ENCODE results near the gene RIN3. TPM values are rescaled to one million over a fixed set of nuclear protein-coding genes. Genes with fewer than 3 reads are reported as not detected.
A peak's percentile ranks its signal among the peaks of the same experiment; 100 is the strongest.

RIN3 gene
- total RNA-seq (2021; ENCODE audit: unreplicated experiment) (10.9 TPM), Bru-seq, nascent RNA (percentile 49 among the genes with signal in this experiment), BruChase-seq, experiment 1, labeled RNA remaining after a 2-hour chase (percentile 42 among the genes with signal in this experiment), BruChase-seq, experiment 2, labeled RNA remaining after a 6-hour chase (percentile 45 among the genes with signal in this experiment)
- 11.1 TPM for polyA plus RNA-seq (2012; ENCODE audit: insufficient read length)
- long read RNA-seq, partial matches to known transcripts: 15 of 20 reads
- long read RNA-seq, other reads (novel, unspliced or antisense): 5 of 20 reads

GRCh38 chr14:92513204-92513965 is at the start of gene RIN3:
Gene RIN3 (plus strand): TSS chr14:92513781. CDS start chr14:92513933, 152 bp downstream.
- Histone ChIP-seq H3K27ac (ENCODE audit: low read length) (peak within 1 kb of the TSS; percentile 69), H3K27me3 (ENCODE audit: control insufficient read depth, insufficient read depth, low read length) (no peaks in the 10 kb centered on the region), H3K9me3 (ENCODE audit: control insufficient read depth, insufficient read depth, low read depth, low read length) (no peaks in the 10 kb centered on the region), H3K4me3 (ENCODE audit: low read depth in 2 of 2, low read length in 2 of 2) (peak within 1 kb of the TSS; percentile 55), H3K36me3 (ENCODE audit: control insufficient read depth, insufficient read depth, low read length) (no peaks in the 10 kb centered on the region), H3K4me1 (ENCODE audit: control insufficient read depth, insufficient read depth, low read length) (peaks cover 7% of the 10 kb centered on the region)
- no TSS peak for BruUV-seq (replicated peaks)
- intact Hi-C loops (cut with micrococcal nuclease; ENCODE audit: unreplicated experiment): no loop called here
- ATAC-seq (peak; percentile 81), DNase-seq (ENCODE audit: low read depth, low spot score) (no peak)
- in situ Hi-C loops (cut with HindIII; ENCODE audit: low pct_unique_long_range_greater_than_20kb, low sequenced_read_pairs): no loop called here
- ChIA-PET POLR2A (no interaction called here), CTCF (no interaction called here)
- no peak for TF ChIP-seq REST (IDR thresholded peaks at IDR 0.05; ENCODE audit: insufficient read depth in 1 of 2, low read depth in 2 of 2, low read length in 1 of 2)
- no peak for TF ChIP-seq POLR2AphosphoS5 (IDR thresholded peaks at IDR 0.05; ENCODE audit: low read depth, low read length)
- TF ChIP-seq TCF7L2 (IDR thresholded peaks at IDR 0.05; ENCODE audit: low read depth, low read length): no peak
- TF ChIP-seq CTCF (IDR thresholded peaks at IDR 0.05): no peak
- no peak for TF ChIP-seq SIN3A (IDR thresholded peaks at IDR 0.05; ENCODE audit: borderline replicate concordance, insufficient read depth, low read depth, low read length)

- intact Hi-C loops (cut with micrococcal nuclease; ENCODE audit: unreplicated experiment): no loop called here
- Histone ChIP-seq H3K27me3 (ENCODE audit: control insufficient read depth, insufficient read depth, low read length) (no peaks in the 10 kb centered on the region), H3K4me3 (ENCODE audit: low read depth in 2 of 2, low read length in 2 of 2) (no peak overlapping the region), H3K9me3 (ENCODE audit: control insufficient read depth, insufficient read depth, low read depth, low read length) (no peaks in the 10 kb centered on the region), H3K36me3 (ENCODE audit: control insufficient read depth, insufficient read depth, low read length) (no peaks in the 10 kb centered on the region), H3K27ac (ENCODE audit: low read length) (no peak overlapping the region), H3K4me1 (ENCODE audit: control insufficient read depth, insufficient read depth, low read length) (no peaks in the 10 kb centered on the region)
- DNase-seq (ENCODE audit: low read depth, low spot score) (no peak), ATAC-seq (no peak)
- POLR2A ChIA-PET: no interaction called here
- in situ Hi-C loops (cut with HindIII; ENCODE audit: low pct_unique_long_range_greater_than_20kb, low sequenced_read_pairs): no loop called here
- no TSS peak for BruUV-seq (replicated peaks)
- TF ChIP-seq SIN3A (IDR thresholded peaks at IDR 0.05; ENCODE audit: borderline replicate concordance, insufficient read depth, low read depth, low read length): no peak
- CTCF ChIA-PET: no interaction called here
These were observed 49.4 kb upstream of the RIN3 start for GRCh38 chr14:92464156-92464555.

- TF ChIP-seq REST (IDR thresholded peaks at IDR 0.05; ENCODE audit: insufficient read depth in 1 of 2, low read depth in 2 of 2, low read length in 1 of 2): no peak
- no peak for TF ChIP-seq SIN3A (IDR thresholded peaks at IDR 0.05; ENCODE audit: borderline replicate concordance, insufficient read depth, low read depth, low read length)
- no peak for TF ChIP-seq TCF7L2 (IDR thresholded peaks at IDR 0.05; ENCODE audit: low read depth, low read length)
- no peak for TF ChIP-seq POLR2AphosphoS5 (IDR thresholded peaks at IDR 0.05; ENCODE audit: low read depth, low read length)
- TF ChIP-seq CTCF (IDR thresholded peaks at IDR 0.05): no peak
These were observed 48.9 kb upstream of the RIN3 start for GRCh38 chr14:92464716-92465115.

More at GRCh38 chr14:92464716-92465115, 48.9 kb upstream of the RIN3 start:
- CTCF ChIA-PET: no interaction called here
- H3K36me3 ChIP-seq (ENCODE audit: control insufficient read depth, insufficient read depth, low read length): no peaks in the 10 kb centered on the region
- intact Hi-C loops (cut with micrococcal nuclease; ENCODE audit: unreplicated experiment): no loop called here
- no peaks in the 10 kb centered on the region for H3K27me3 ChIP-seq (ENCODE audit: control insufficient read depth, insufficient read depth, low read length)
- no peaks in the 10 kb centered on the region for H3K9me3 ChIP-seq (ENCODE audit: control insufficient read depth, insufficient read depth, low read depth, low read length)
- no peak overlapping the region for H3K4me3 ChIP-seq (ENCODE audit: low read depth in 2 of 2, low read length in 2 of 2)
- POLR2A ChIA-PET: no interaction called here
- no TSS peak for BruUV-seq (replicated peaks)
- ATAC-seq (no peak), DNase-seq (ENCODE audit: low read depth, low spot score) (no peak)
- no peaks in the 10 kb centered on the region for H3K4me1 ChIP-seq (ENCODE audit: control insufficient read depth, insufficient read depth, low read length)
- in situ Hi-C loops (cut with HindIII; ENCODE audit: low pct_unique_long_range_greater_than_20kb, low sequenced_read_pairs): no loop called here
- H3K27ac ChIP-seq (ENCODE audit: low read length): no peak overlapping the region

Measured in Panc1 (cell line).